GM12874 (cell line): ENCODE data around the gene HPSE2.

Experiments used
- CTCF ChIP-seq: IDR thresholded peaks from 2 replicates; pipeline ENCODE4 v1.5.1; 2011; ENCODE audit warnings: low read depth, mild to moderate bottlenecking, control low read depth, low read length, moderate library complexity; ENCODE audit not compliant: insufficient read depth

HPSE2 gene

GRCh38 chr10:98425511-98426352 is 809.9 kb downstream of the HPSE2 start:
- TF ChIP-seq CTCF, result peak; percentile 87

GRCh38 chr10:98424295-98425254 is 811.1 kb downstream of the HPSE2 start:
- no peak for TF ChIP-seq CTCF

- no peak for TF ChIP-seq CTCF
These were observed 811.9 kb downstream of the HPSE2 start for GRCh38 chr10:98423691-98424120.

- TF ChIP-seq CTCF, result no peak
These were observed 813.5 kb downstream of the HPSE2 start for GRCh38 chr10:98422182-98422581.

- no peak for TF ChIP-seq CTCF
These were observed 814.9 kb downstream of the HPSE2 start for GRCh38 chr10:98420786-98421185.

GRCh38 chr10:98419469-98420261 is 816.0 kb downstream of the HPSE2 start:
- TF ChIP-seq CTCF, result no peak
